Stimulated activated naive CD4-positive, alpha-beta T cell (primary cell): Measurements from ENCODE around the gene CNTN3.

Source experiments
- DNase-seq, 6 experiments: peaks; one replicate each; lab custom pipeline; 2025; lab: John Stamatoyannopoulos, UW

CNTN3 gene

GRCh38 chr3:74614107-74614967 is at the start of gene CNTN3:
Gene CNTN3, minus strand, starts transcription at chr3:74614659. Its CDS starts 93,547 bp downstream, at chr3:74521112.
- no peak for DNase-seq

DNA sequence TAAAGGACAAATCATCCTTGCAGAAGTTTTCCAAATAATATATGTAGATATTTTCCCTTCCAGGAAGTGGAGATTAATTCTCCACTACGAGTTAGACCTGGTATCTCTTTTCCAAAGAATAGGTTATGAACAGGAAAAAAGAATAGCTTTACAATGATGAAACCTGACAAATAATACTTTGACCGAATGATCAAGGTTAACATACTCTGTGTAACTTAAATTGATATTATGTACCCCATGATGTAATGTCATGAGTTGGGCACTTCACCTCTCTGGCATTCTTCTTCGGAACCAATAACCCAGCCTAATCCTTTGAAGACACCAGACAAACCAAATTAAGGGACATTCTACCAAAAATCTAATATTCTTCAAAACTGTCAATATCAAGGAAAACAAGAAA is 48.7 kb upstream of the CNTN3 start:
- no peak for DNase-seq

GRCh38 chr3:74661672-74662071 is 47.2 kb upstream of the CNTN3 start:
- no peak for DNase-seq

- DNase-seq = no peak
Observed at GRCh38 chr3:74651885-74652284, 37.4 kb upstream of the CNTN3 start.

GRCh38 chr3:74651292-74651691 is 36.8 kb upstream of the CNTN3 start:
- DNase-seq = no peak

DNA sequence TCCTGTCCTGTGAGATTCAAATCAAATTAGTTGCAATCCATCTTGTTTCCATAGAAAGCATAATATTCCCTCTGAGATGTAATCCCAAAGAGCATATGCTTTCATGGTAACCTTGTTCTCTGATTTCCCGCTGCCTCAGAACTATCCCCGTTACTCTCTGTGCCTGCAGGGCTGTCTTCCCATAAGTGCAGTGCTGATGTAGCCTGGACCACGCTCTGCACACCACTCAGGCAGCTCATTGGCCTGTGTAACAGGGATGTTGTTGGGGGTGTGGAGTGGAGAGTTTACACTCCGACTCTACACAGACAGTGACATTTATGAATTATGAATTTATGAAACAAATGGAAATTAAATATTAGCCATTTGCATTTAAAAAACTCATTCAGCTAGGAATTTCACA is 33.6 kb upstream of the CNTN3 start:
- no peak for DNase-seq

DNA sequence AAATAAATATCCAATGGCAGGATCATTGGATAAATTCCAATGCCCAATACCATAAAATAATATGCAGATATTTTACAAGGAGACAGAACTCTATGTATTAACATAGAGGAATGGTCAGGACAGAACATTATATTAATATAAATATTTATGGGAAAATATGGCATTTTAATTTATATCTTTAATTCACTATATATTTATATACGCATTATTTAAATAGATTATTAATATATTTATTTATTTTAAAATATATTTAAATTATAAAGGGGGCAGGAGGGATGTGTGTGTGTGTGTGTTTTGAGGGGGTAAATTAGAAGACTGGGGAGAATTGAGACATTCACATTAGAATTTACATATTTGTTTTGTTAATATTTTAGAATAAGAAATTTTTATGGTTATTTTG is 31.6 kb upstream of the CNTN3 start:
- DNase-seq = no peak

GRCh38 chr3:74643636-74644035 is 29.2 kb upstream of the CNTN3 start:
- DNase-seq = no peak

DNA sequence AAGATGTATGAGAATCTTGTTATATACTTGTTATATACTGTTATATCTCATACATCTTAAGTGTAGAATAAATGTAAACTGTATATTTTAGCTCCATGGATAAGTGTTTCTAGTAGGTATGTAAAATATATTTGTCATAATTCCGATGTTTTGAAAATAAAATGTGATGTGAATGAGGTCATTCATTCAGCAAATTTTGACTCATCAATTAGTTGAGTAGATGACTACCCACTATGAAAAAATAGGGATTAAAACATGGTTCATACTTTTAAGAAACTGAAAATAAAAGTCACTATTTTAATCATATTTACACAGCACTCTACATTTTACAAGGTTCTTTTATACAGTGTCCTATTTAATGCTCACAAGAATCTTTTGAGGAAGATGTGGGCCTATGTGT is 28.4 kb upstream of the CNTN3 start:
- DNase-seq = no peak

- no peak for DNase-seq
Observed at GRCh38 chr3:74640211-74640610, 25.8 kb upstream of the CNTN3 start.

DNA sequence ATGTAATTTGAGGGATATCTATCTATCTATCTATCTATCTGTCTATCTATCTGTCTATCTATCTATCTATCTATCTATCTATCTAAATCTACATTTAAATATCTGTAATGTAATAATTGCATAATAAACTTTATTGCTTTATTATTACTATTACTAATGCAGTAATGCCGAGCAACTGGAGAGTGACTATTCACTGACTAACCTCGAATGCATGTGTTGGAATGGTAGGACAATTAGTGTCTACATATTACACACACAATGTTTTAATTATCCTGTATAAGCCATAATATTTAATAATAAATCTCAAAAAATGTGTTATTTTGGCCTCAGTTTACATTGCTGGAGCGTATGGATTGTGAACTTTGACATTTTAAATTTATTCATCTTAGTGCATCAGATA is 25.2 kb upstream of the CNTN3 start:
- no peak for DNase-seq

DNA sequence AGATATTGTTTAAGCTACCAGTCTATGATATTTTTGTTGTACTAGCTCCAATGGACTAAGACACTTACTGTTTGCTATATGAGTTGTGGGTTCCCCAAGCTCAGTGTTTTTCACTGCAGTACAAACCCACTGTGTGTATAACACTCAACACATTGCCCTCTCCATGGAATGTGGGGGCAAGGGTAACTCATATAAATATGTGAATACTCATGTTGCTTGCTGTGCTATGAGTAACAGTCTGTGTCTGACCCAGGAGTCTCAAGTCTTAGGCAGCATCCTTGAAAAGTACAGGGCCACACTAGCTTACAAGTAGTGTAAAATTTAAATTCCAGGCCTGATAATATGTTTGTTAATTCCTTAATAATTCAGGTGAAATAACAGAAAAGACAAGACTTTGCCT is 22.5 kb upstream of the CNTN3 start:
- no peak for DNase-seq

DNA sequence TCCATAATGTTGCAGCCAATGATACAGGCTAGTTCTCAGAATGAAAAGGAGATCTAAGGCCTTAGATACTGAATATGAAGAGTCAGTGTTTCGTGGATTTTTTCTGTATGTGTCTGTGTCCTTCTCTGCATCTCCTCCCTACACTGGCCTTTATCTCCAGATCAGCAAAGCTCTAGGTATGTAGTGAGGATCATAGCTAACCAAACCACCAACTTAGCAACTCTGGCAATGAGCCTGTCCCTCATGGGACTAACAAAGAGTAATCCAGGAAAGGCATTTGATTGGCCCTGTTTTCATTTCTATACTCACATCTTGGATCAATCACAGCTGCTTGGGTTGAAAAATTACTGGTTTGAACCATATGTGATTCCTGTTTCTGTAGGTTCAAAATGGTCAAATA is 18.6 kb upstream of the CNTN3 start:
- no peak for DNase-seq

GRCh38 chr3:74631351-74632140 is 17.1 kb upstream of the CNTN3 start:
- no peak for DNase-seq

GRCh38 chr3:74630602-74631001 is 16.1 kb upstream of the CNTN3 start:
- DNase-seq = no peak

DNA sequence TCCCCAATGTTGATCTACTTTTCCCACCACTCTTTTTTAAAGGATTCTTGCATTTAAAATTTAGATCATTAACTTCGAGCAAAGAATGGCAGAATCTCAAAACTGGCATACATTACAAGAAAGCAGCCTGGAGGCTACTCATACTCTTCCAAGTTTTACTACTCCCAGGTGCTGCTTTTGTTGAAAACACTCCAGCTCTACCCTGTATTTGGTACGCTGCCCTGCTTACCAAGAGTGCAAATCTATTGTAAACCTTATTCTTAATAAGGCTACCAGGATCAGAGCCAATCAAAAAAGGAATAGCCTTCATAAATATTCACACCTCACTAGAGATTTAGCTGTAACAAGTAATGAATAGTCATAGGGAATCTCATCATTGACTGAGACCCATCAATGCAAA is 11.6 kb upstream of the CNTN3 start:
- DNase-seq = no peak

GRCh38 chr3:74624301-74624700 is 9.8 kb upstream of the CNTN3 start:
- no peak for DNase-seq

DNA sequence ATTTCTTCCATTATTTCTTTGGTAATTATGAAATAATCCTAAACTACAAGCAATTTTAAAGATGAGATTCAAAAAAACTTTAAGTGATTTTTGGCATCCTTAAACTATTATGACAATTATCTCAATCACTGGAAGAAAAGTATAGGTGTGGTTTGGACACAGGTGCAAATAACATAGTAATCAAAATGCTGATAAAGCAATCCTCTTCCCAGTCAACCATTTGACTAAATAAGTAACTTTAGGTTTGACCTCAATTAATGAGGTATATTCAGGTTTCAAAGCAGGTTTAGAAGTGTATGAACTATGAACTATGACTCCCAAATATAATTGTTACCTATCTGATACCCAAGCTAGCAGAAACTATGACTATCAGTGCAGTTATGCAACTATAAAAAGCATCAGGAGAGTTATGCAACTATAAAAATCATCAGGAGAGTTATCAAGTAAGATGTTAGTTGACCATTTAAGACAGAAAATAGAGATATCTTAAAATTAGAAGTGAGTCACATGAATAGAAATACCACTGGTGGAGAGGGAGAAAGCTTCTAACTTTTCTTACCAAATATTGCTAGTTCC is 8.9 kb upstream of the CNTN3 start:
- no peak for DNase-seq

GRCh38 chr3:74621581-74621980 is 7.1 kb upstream of the CNTN3 start:
- DNase-seq = no peak

DNA sequence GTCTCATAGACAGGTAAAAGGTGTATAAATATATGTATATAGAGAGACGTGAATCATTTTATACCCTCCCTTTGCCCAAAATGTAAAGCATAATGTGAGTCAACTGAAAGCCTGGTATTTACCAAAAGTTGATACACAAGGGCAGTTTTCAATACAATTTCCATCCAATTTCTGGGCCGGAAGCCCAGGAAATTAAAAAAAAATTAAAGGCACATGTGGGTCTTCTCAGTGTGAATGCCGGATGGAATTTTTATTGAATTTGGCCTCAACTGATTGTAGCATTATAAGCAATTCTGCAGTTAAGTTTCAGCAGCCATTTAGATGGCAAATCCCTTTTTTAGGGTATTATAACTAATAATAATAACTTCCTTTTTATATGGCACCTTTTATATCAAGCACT is 3.3 kb upstream of the CNTN3 start:
- no peak for DNase-seq

- no peak for DNase-seq
Observed at GRCh38 chr3:74613521-74614106, 845 bp downstream of the CNTN3 start.

GRCh38 chr3:74613060-74613459 is 1.4 kb downstream of the CNTN3 start:
- DNase-seq = no peak

GRCh38 chr3:74611206-74611605 is 3.3 kb downstream of the CNTN3 start:
- DNase-seq = no peak
